Right lobe of liver (tissue), 6 donors: Measurements from ENCODE around the gene RGS4. TPM values are rescaled to one million over a fixed set of nuclear protein-coding genes. Genes with fewer than 3 reads are reported as not detected.

ENCODE experiments used
- ATAC-seq, 4 donors: fragments of 200-7000 bp; cut with Tn5 transposase; one replicate each; pipeline ENCODE4 v1.9.1; 2020; ENCODE audit warnings: mild to moderate bottlenecking in 4 of 4, moderate library complexity in 4 of 4
- DNase-seq, 3 donors: peaks; one replicate each; pipeline ENCODE4 v3.0.0-alpha.2; 2020
- H3K27ac ChIP-seq, 3 donors: fragments of 200-600 bp; one replicate each; pipeline ENCODE4 v1.8.0; 2022
- H3K27me3 ChIP-seq, 2 donors: fragments of 200-600 bp; one replicate each; pipeline ENCODE4 v1.8.0; 2022
- H3K36me3 ChIP-seq, 4 donors: fragments of 200-600 bp; sonication (generic) in 1 of 4; one replicate each; pipeline versions ENCODE4 v1.5.1 to v1.8.0; 2017 to 2022; ENCODE audit warnings: control low read depth in 1 of 4
- H3K4me1 ChIP-seq, 4 donors: fragments of 200-600 bp; sonication (generic) in 1 of 4; one replicate each; pipeline versions ENCODE4 v1.5.1 to v1.8.0; 2017 to 2022; ENCODE audit warnings: control low read depth in 1 of 4
- H3K4me3 ChIP-seq, 3 donors: fragments of 200-600 bp; one replicate each; pipeline ENCODE4 v1.8.0; 2022
- H3K9me3 ChIP-seq, 4 donors: fragments of 200-600 bp; sonication (generic) in 1 of 4; one replicate each; pipeline versions ENCODE4 v1.5.1 to v1.8.0; 2017 to 2022; ENCODE audit warnings: control low read depth in 1 of 4
- POLR2A ChIP-seq: fragments of 450-650 bp; IDR thresholded peaks from one replicate; pipeline ENCODE4 v1.6.1; 2017; ENCODE audit warnings: antibody characterized with exemption, mild to moderate bottlenecking
- WGBS: methylation state at CpG from one replicate; pipeline ENCODE4 v1.1.6; 2018; ENCODE audit warnings: low coverage, low lambda C conversion rate; ENCODE audit not compliant: insufficient coverage; ENCODE audit errors: missing lambda C conversion rate; 5-methylcytosine and 5-hydroxymethylcytosine counted together
- intact Hi-C, 2 donors: fragments of 100-400 bp; cut with DNase I; formaldehyde crosslinking; loops; one replicate each; pipeline versions ENCODE4 v1.11.2 to v1.14.1; 2022
- total RNA-seq, 6 experiments: library from RNA; depleted of rRNA in 2 of 6; stranded (reverse); fragments of >200 nt in 2 of 6; fragmentation: NEBNext Ultra II Directional in 3 of 6; extraction: Animal tissue kit (Norgen Biotek cat#: 25700) in 3 of 6; gene quantifications; one replicate each; pipeline versions ENCODE4 v1.1.0 to v1.2.4, GENCODE V29; 2016 to 2023
- TF ChIP-seq, protein P1 (sequence below), 4 donors: fragments of 200-600 bp in 3 of 4; fragments of 450-650 bp in 1 of 4; IDR thresholded peaks; one replicate each; pipeline versions ENCODE4 v1.5.1 to v1.8.0; 2016 to 2022; ENCODE audit warnings: antibody characterized with exemption in 4 of 4, mild to moderate bottlenecking in 2 of 4
- donor health status: DM: no; HTN: yes; CAD: no.
- donor health status: DM: no; HTN: no; CAD: no.
- donor health status: DM: no; HTN: no; CAD: no.
- donor health status: DM: no; HTN: yes; CAD: no.
- donor health status: DM: no; HTN: yes; CAD: no.

Gene RGS4
- total RNA-seq, 6 experiments from 2014 or later: 0.67 to 5.1 (median 2.4) TPM

DNA sequence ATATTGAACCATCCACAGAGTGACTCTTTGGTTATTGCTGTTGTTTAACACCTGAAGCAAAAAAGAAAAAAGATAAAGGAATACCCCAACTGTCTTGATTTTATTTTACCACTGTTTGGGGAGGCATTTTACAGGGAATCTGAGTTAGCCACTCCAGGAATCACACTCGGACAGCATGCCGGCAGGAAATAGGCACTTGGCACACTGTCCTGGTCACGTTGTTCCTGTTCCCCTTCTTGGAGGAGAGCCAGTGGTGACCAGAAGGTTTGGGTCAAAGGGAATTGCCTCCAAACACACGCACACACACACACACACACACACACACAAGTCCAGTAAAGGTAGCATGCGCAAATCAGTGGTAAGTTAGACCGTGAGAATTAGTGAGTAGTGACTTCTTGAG is 13.8 kb downstream of the RGS4 start:
- Histone ChIP-seq H3K4me3 (no peak overlapping the region), H3K36me3 (no peaks in the 10 kb centered on the region), H3K27ac (no peak overlapping the region), H3K27me3 (no peaks in the 10 kb centered on the region), H3K9me3 (no peaks in the 10 kb centered on the region), H3K4me1 (no peaks in the 10 kb centered on the region)
- WGBS: 53% methylated on average over 5 of the region's 6 CpGs
- TF ChIP-seq POLR2A: no peak
- TF ChIP-seq, protein P1, sequence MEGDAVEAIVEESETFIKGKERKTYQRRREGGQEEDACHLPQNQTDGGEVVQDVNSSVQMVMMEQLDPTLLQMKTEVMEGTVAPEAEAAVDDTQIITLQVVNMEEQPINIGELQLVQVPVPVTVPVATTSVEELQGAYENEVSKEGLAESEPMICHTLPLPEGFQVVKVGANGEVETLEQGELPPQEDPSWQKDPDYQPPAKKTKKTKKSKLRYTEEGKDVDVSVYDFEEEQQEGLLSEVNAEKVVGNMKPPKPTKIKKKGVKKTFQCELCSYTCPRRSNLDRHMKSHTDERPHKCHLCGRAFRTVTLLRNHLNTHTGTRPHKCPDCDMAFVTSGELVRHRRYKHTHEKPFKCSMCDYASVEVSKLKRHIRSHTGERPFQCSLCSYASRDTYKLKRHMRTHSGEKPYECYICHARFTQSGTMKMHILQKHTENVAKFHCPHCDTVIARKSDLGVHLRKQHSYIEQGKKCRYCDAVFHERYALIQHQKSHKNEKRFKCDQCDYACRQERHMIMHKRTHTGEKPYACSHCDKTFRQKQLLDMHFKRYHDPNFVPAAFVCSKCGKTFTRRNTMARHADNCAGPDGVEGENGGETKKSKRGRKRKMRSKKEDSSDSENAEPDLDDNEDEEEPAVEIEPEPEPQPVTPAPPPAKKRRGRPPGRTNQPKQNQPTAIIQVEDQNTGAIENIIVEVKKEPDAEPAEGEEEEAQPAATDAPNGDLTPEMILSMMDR (IDR thresholded peaks at IDR 0.05): no peak
- DNase-seq (peak in 1 of 3 donors; percentile 50), ATAC-seq (peak in 3 of 4 donors; percentile 23 to 42 (median 30))
- intact Hi-C loops: no loop called here

DNA sequence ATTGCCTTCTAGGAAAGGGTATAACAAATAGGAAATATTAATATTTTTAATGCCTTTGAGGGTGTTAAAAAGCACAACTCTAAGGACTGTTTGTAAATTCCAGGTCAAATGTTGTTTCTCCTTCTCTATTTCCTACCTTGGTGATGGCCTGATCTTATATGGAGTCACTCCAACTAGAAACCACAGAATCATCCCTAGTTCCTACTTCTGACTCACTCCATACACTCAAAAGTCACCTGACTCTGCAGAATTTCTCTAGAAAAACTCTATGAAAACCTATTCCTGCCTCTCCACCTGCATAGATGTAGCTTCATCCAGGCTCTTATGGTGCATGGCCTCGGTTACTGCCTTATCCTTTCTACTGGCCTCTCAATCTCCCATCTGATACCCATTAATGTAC is 14.5 kb downstream of the RGS4 start:
- intact Hi-C loops: no loop called here
- WGBS: 43% methylated on average over 1 of the region's 1 CpG
- Histone ChIP-seq H3K9me3 (no peaks in the 10 kb centered on the region), H3K4me1 (no peaks in the 10 kb centered on the region), H3K4me3 (no peak overlapping the region), H3K36me3 (no peaks in the 10 kb centered on the region), H3K27me3 (no peaks in the 10 kb centered on the region), H3K27ac (no peak overlapping the region)
- no peak for TF ChIP-seq POLR2A
- TF ChIP-seq, protein P1 (IDR thresholded peaks at IDR 0.05): no peak
- DNase-seq (no peak), ATAC-seq (no peak)

DNA sequence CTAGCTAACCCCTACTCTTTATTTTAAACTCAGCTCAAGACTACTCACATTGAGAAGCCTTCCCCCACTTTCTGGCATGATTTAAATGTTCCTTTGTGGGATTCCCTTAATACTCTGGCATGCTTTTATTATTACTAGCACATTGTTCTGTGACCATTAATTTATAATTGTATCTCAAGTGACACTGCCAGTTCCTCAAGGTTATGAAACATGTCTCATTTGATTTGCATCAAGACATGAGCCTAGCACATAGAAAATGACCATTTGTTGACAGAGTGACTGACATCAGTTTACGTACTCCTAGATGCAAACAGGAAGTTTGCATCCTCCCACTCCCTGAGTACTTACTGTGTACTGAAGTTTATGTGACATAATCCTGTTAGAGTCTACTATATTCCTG is 15.2 kb downstream of the RGS4 start:
- TF ChIP-seq, protein P1 (IDR thresholded peaks at IDR 0.05): no peak
- 56% methylated on average over 1 of the region's 1 CpG for WGBS

DNA sequence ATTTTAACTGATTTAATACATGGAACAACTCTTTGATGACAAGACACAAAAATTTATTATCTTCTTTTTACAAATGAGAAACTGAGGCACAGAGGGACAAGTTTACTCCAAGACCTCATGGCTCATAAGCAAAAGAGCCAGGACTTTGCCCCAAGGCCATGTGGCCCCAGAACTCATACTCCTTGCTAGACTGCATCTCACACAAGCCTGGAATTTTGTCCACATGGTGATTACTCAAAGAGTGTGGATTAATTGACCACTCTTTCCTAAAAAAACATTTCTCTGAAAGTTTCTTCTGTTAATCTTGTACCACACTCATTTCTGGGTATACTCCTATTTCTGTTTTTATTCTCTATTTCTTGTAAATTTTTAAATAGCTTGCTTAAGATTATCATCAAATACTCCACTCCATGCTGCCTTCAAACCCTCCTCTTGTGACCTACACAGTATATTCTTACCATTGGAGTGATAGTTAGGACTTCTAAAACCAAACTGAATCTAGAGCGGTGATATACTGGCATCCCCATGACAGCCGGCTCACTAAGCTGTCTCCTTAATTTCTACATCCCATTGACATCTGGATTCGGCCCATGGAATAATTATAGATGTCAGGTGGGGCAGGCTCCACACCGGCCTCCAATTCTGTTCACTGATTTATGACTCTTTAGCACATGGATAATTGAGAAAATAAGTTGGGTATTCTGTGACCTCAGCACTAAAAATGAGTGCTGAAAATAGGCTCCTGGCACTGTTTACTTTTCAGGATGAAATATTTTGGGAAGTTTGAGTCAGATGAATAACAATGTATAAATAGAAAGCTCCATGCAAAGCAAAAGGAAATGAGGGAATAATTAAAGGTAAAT is 16.1 kb downstream of the RGS4 start:
- TF ChIP-seq, protein P1 (IDR thresholded peaks at IDR 0.05): no peak
- TF ChIP-seq POLR2A: no peak
- ATAC-seq (no peak), DNase-seq (no peak)
- Histone ChIP-seq H3K36me3 (no peaks in the 10 kb centered on the region), H3K27ac (no peak overlapping the region), H3K27me3 (no peaks in the 10 kb centered on the region), H3K4me1 (no peaks in the 10 kb centered on the region), H3K9me3 (no peaks in the 10 kb centered on the region), H3K4me3 (no peak overlapping the region)
- WGBS: 67% methylated on average over 4 of the region's 4 CpGs
- intact Hi-C loops: no loop called here

More for the DNA sequence above, 15.2 kb downstream of the RGS4 start:
- Histone ChIP-seq H3K36me3 (no peaks in the 10 kb centered on the region), H3K9me3 (no peaks in the 10 kb centered on the region), H3K4me1 (no peaks in the 10 kb centered on the region), H3K27ac (no peak overlapping the region), H3K27me3 (no peaks in the 10 kb centered on the region), H3K4me3 (no peak overlapping the region)
- intact Hi-C loops: no loop called here
- DNase-seq: no peak
- ATAC-seq: no peak
